Prostate gland (tissue), 2 donors: ENCODE results near the gene DLGAP1. TPM values are rescaled to one million over a fixed set of nuclear protein-coding genes. Genes with fewer than 3 reads are reported as not detected.

ENCODE experiments used
- DNase-seq: peaks from one replicate; pipeline ENCODE4 v3.0.0-alpha.2; 2019; ENCODE audit warnings: low spot score
- H3K27ac ChIP-seq, 2 donors: fragments of 200-600 bp; sonication (generic); 2 replicates each; pipeline ENCODE4 v1.5.1; 2017 to 2019
- H3K27me3 ChIP-seq: fragments of 200-600 bp; sonication (generic); replicated peaks from 2 replicates; pipeline ENCODE4 v1.5.1; 2019; ENCODE audit not compliant: insufficient read depth
- H3K36me3 ChIP-seq, 2 donors: fragments of 200-600 bp; sonication (generic); 1 replicate in 1 of 2; 2 replicates in 1 of 2; pipeline versions ENCODE4 v1.5.1 to v1.8.1; 2017 to 2019
- H3K4me1 ChIP-seq: fragments of 200-600 bp; sonication (generic); replicated peaks from 2 replicates; pipeline ENCODE4 v1.5.1; 2019
- H3K4me3 ChIP-seq, 2 donors: fragments of 200-600 bp; sonication (generic); 2 replicates each; pipeline ENCODE4 v1.5.1; 2017 to 2019
- H3K9me3 ChIP-seq: fragments of 200-600 bp; sonication (generic); 2 replicates; pipeline ENCODE4 v1.5.1; 2017
- CTCF ChIP-seq, 4 experiments: fragments of 200-600 bp in 2 of 4; fragments of 450-650 bp in 2 of 4; sonication (generic) in 2 of 4; IDR thresholded peaks; 1 replicate in 3 of 4; 2 replicates in 1 of 4; pipeline ENCODE4 v1.5.1; 2016 to 2019; ENCODE audit warnings: antibody characterized with exemption in 4 of 4, mild to moderate bottlenecking in 2 of 4, moderate library complexity in 2 of 4
- POLR2A ChIP-seq: fragments of 450-650 bp; IDR thresholded peaks from one replicate; pipeline ENCODE4 v1.6.1; 2016; ENCODE audit warnings: antibody characterized with exemption, mild to moderate bottlenecking
- POLR2AphosphoS5 ChIP-seq: sonication (generic); formaldehyde crosslinking; IDR thresholded peaks from one replicate; pipeline ENCODE4 v1.6.1; 2017; ENCODE audit warnings: antibody characterized with exemption
- WGBS: methylation state at CpG from one replicate; pipeline ENCODE4 v1.1.5; 2018; 5-methylcytosine and 5-hydroxymethylcytosine counted together
- intact Hi-C: fragments of 100-400 bp; cut with DNase I; formaldehyde crosslinking; loops from one replicate; pipeline ENCODE4 v1.14.2; 2022
- total RNA-seq, 2 donors: library from RNA; depleted of rRNA; stranded (reverse); fragments of >200 nt; gene quantifications; one replicate each; pipeline ENCODE4 v1.1.0, GENCODE V29; 2016

DLGAP1 gene
- total RNA-seq, 2 donors from 2014 or later = 42.2 to 66.7 TPM

GRCh38 chr18:3793111-3793510 is 662.0 kb downstream of the DLGAP1 start:
- TF ChIP-seq POLR2AphosphoS5 = no peak
- TF ChIP-seq CTCF (IDR thresholded peaks at IDR 0.05) = no peak
- TF ChIP-seq POLR2A = no peak
- WGBS = 77% methylated on average over 5 of the region's 5 CpGs
- H3K4me3 ChIP-seq = no peak overlapping the region
- DNase-seq = no peak
- H3K27me3 ChIP-seq = no peaks in the 10 kb centered on the region
- no peaks in the 10 kb centered on the region for H3K36me3 ChIP-seq
- no peak overlapping the region for H3K27ac ChIP-seq
- no peaks in the 10 kb centered on the region for H3K4me1 ChIP-seq
- H3K9me3 ChIP-seq = no peaks in the 10 kb centered on the region
- intact Hi-C loops = no loop called here

GRCh38 chr18:3792711-3793110 is 662.4 kb downstream of the DLGAP1 start:
- no peaks in the 10 kb centered on the region for H3K4me1 ChIP-seq
- DNase-seq = no peak
- H3K27ac ChIP-seq = no peak overlapping the region
- no peak overlapping the region for H3K4me3 ChIP-seq
- TF ChIP-seq CTCF (IDR thresholded peaks at IDR 0.05) = no peak
- no peak for TF ChIP-seq POLR2AphosphoS5
- TF ChIP-seq POLR2A = no peak
- WGBS = 88% methylated on average over 9 of the region's 9 CpGs
- H3K9me3 ChIP-seq = no peaks in the 10 kb centered on the region
- intact Hi-C loops = no loop called here
- no peaks in the 10 kb centered on the region for H3K27me3 ChIP-seq
- no peaks in the 10 kb centered on the region for H3K36me3 ChIP-seq

- TF ChIP-seq CTCF (IDR thresholded peaks at IDR 0.05) (no peak), POLR2A (no peak), POLR2AphosphoS5 (no peak)
- no peak for DNase-seq
- H3K9me3 ChIP-seq = no peaks in the 10 kb centered on the region
- H3K4me3 ChIP-seq = no peak overlapping the region
- H3K4me1 ChIP-seq = no peaks in the 10 kb centered on the region
- no peaks in the 10 kb centered on the region for H3K27me3 ChIP-seq
- WGBS = 62% methylated on average over 4 of the region's 4 CpGs
- no peak overlapping the region for H3K27ac ChIP-seq
- intact Hi-C loops = no loop called here
- H3K36me3 ChIP-seq = no peaks in the 10 kb centered on the region
Measured at GRCh38 chr18:3791238-3791637, 663.9 kb downstream of the DLGAP1 start.

- DNase-seq = no peak
- intact Hi-C loops = no loop called here
- no peak overlapping the region for H3K4me3 ChIP-seq
- WGBS = 13% methylated on average over 5 of the region's 5 CpGs
- no peak overlapping the region for H3K27ac ChIP-seq
- H3K36me3 ChIP-seq = no peaks in the 10 kb centered on the region
- no peaks in the 10 kb centered on the region for H3K4me1 ChIP-seq
- no peaks in the 10 kb centered on the region for H3K9me3 ChIP-seq
- TF ChIP-seq CTCF (IDR thresholded peaks at IDR 0.05) = no peak
- TF ChIP-seq POLR2A = no peak
- TF ChIP-seq POLR2AphosphoS5 = no peak
- H3K27me3 ChIP-seq = no peaks in the 10 kb centered on the region
Measured at GRCh38 chr18:3790703-3791102, 664.4 kb downstream of the DLGAP1 start.

GRCh38 chr18:3789525-3789924 is 665.6 kb downstream of the DLGAP1 start:
- H3K4me1 ChIP-seq = no peaks in the 10 kb centered on the region
- intact Hi-C loops = no loop called here
- 92% methylated on average over 1 of the region's 1 CpG for WGBS
- no peaks in the 10 kb centered on the region for H3K27me3 ChIP-seq
- H3K36me3 ChIP-seq = no peaks in the 10 kb centered on the region
- H3K9me3 ChIP-seq = no peaks in the 10 kb centered on the region
- no peak overlapping the region for H3K4me3 ChIP-seq
- TF ChIP-seq CTCF (IDR thresholded peaks at IDR 0.05) = no peak
- no peak for TF ChIP-seq POLR2A
- TF ChIP-seq POLR2AphosphoS5 = no peak
- DNase-seq = no peak
- H3K27ac ChIP-seq = no peak overlapping the region
